ENCODE results near the gene OSBP2. TPM values are rescaled to one million over a fixed set of nuclear protein-coding genes. Genes with fewer than 3 reads are reported as not detected.
A peak's percentile ranks its signal among the peaks of the same experiment; 100 is the strongest.

The OSBP2 gene
- total RNA-seq, 2 experiments from 2014 or later, result 1.2 to 1.6 TPM

DNA sequence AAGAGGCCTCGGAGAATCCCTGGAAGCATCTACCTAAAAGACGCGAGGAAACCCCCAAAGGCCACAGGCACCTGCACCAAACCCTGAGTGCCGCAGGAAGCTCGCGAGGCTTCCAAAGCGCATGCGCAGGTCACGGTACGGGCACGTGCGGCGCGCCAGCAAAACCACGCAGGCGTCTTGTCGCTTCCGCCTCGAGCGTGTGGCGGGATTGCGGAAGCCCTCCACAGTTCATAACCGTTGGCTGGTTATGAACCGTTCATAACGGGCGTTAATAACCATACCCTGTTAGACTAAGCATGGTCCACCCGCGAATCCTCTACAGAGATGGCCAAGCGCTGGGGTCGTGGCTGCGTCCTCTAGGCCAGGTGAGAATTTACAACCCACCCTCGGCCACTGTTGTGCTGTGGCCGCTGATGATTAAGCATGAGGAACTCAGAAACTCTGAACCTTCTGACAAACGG lies 227.5 kb downstream of the OSBP2 start:
- Histone ChIP-seq H3K9me3 (ENCODE audit: control insufficient read depth in 1 of 2, insufficient read depth in 1 of 2, low read length in 2 of 2) (no peaks in the 10 kb centered on the region), H3K36me3 (ENCODE audit: insufficient read depth, low read length) (peaks cover 27% of the 10 kb centered on the region), H3K27ac (ENCODE audit: low read depth in 1 of 2, low read length in 2 of 2) (peak overlapping the region; percentile 32 to 41), H3K4me3 (ENCODE audit: low read length) (peak overlapping the region; percentile 55), H3K27me3 (ENCODE audit: control insufficient read depth in 1 of 2, insufficient read depth in 2 of 2, low read length in 2 of 2) (no peaks in the 10 kb centered on the region), H3K4me1 (ENCODE audit: insufficient read depth, low read length) (peaks cover 23% of the 10 kb centered on the region)
- DNase-seq (peak; percentile 55 to 94 (median 78)), ATAC-seq (ENCODE audit: poor library complexity) (peak; percentile 76)
- POLR2A ChIA-PET, result interaction anchor here (0.5 to 4.3 kb wide), 11 partner anchors 10 to 368 kb away, joined by 3 to 33 read pairs (median 6); partner anchors contain the start of genes MORC2, RNF185, SELENOM and SLC35E4
- intact Hi-C loops (cut with DNase I, micrococcal nuclease), result loop anchor here (2.0 to 5.0 kb wide), 3 partner anchors 47 to 530 kb away; partner anchors contain the start of genes MORC2 (in 1 of the 2) and TUG1 (in 1 of the 2)
- H3K27me3 Mint-ChIP-seq, result no peaks in the 10 kb centered on the region
- CTCF ChIA-PET, result interaction anchor here (1.2 kb wide), 2 partner anchors 19 to 289 kb away, joined by 4 to 6 read pairs; no protein-coding TSS in a partner anchor
- peak overlapping the region; percentile 76 for H3K4me3 Mint-ChIP-seq
- H3K4me1 Mint-ChIP-seq (ENCODE audit: low read depth), result peaks cover 22% of the 10 kb centered on the region
- TF ChIP-seq, protein P1, sequence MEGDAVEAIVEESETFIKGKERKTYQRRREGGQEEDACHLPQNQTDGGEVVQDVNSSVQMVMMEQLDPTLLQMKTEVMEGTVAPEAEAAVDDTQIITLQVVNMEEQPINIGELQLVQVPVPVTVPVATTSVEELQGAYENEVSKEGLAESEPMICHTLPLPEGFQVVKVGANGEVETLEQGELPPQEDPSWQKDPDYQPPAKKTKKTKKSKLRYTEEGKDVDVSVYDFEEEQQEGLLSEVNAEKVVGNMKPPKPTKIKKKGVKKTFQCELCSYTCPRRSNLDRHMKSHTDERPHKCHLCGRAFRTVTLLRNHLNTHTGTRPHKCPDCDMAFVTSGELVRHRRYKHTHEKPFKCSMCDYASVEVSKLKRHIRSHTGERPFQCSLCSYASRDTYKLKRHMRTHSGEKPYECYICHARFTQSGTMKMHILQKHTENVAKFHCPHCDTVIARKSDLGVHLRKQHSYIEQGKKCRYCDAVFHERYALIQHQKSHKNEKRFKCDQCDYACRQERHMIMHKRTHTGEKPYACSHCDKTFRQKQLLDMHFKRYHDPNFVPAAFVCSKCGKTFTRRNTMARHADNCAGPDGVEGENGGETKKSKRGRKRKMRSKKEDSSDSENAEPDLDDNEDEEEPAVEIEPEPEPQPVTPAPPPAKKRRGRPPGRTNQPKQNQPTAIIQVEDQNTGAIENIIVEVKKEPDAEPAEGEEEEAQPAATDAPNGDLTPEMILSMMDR (IDR thresholded peaks at IDR 0.05), result no peak
- peaks cover 44% of the 10 kb centered on the region for H3K36me3 Mint-ChIP-seq (ENCODE audit: low read depth)
- H3K9me3 Mint-ChIP-seq, result no peaks in the 10 kb centered on the region
- peak overlapping the region; percentile 84 for H3K27ac Mint-ChIP-seq

DNA sequence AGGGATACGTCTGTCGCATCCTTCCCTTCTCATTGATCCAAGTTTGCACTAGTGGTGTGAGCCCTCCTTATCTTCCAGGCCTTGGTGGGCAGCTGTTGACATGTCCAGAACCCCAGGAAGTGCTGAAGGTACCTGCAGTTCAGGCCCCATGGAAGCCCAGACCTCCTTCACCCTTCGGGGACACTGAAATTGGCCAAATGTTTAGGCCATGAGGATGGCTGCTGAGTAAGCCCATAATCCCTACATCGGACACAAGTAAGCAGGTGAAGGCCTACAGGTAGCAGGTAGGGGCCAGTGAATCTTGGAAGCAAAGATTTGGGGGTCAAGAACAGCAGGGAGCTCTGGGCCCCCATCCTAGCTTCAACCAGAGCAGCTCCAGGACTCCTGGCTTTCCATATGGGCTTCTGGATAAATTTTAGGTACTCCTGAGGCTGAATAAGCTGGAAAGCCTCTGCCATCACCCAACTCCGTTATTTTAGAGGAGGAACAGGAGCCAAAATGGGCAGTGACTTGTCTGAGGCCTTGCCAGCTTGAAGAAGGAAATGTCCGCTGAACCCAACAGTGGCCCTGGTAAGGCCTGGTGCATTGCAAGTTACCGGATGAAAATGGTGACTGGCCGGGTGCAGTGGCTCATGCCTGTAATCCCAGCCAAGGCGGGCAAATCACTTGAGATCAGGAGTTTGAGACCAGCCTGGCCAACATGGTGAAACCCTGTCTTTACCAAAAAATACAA lies 228.7 kb downstream of the OSBP2 start:
- TF ChIP-seq, protein P1 (IDR thresholded peaks at IDR 0.05), result no peak
- H3K9me3 ChIP-seq (ENCODE audit: control insufficient read depth in 1 of 2, insufficient read depth in 1 of 2, low read length in 2 of 2), result no peaks in the 10 kb centered on the region
- intact Hi-C loops (cut with DNase I, micrococcal nuclease), result loop anchor here (2.0 to 5.0 kb wide), 3 partner anchors 45 to 531 kb away; partner anchors contain the start of genes MORC2 (in 1 of the 2) and TUG1 (in 1 of the 2)
- Mint-ChIP-seq H3K27me3 (no peaks in the 10 kb centered on the region), H3K9me3 (no peaks in the 10 kb centered on the region), H3K4me3 (no peak overlapping the region), H3K36me3 (ENCODE audit: low read depth) (peaks cover 53% of the 10 kb centered on the region), H3K27ac (no peak overlapping the region), H3K4me1 (ENCODE audit: low read depth) (peaks cover 22% of the 10 kb centered on the region)
- DNase-seq (peak in 1 of 14 experiments; percentile 14), ATAC-seq (ENCODE audit: poor library complexity) (no peak)
- H3K36me3 ChIP-seq (ENCODE audit: insufficient read depth, low read length), result peaks cover 39% of the 10 kb centered on the region
- CTCF ChIA-PET, result no interaction called here
- no peak overlapping the region for H3K4me3 ChIP-seq (ENCODE audit: low read length)
- POLR2A ChIA-PET, result interaction anchor here (1.4 to 4.3 kb wide), 3 partner anchors 17 to 367 kb away, joined by 3 to 33 read pairs (median 6); no protein-coding TSS in a partner anchor
- H3K4me1 ChIP-seq (ENCODE audit: insufficient read depth, low read length), result peaks cover 23% of the 10 kb centered on the region
- no peaks in the 10 kb centered on the region for H3K27me3 ChIP-seq (ENCODE audit: control insufficient read depth in 1 of 2, insufficient read depth in 2 of 2, low read length in 2 of 2)
- no peak overlapping the region for H3K27ac ChIP-seq (ENCODE audit: low read depth in 1 of 2, low read length in 2 of 2)

DNA sequence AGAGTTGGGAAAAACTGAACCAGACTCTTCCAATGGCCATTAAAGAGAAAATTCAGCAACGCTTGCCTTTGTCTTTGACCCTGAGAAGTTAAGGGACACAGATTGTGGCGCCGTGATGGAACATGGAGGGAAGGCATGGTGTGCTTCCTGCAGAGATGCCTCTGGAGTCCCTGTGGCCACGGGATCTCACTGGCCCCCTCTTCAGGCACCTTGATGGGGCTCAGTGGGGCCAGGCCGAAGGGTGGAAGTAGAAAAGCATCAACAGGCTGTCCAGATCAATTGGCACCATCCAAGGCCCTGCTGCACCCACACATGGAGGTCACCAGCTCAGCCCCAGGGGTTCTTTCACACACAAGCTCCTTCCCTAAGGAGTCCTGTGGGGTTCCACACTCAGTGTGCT lies 231.0 kb downstream of the OSBP2 start:
- ChIA-PET POLR2A (interaction anchor here (1.2 kb wide), 1 partner anchor 290 kb away, joined by 3 read pairs; the partner anchor contains the start of gene SLC35E4), CTCF (interaction anchor here (1.0 kb wide), 1 partner anchor 160 kb away, joined by 3 read pairs; no protein-coding TSS in a partner anchor)
- no peak for ATAC-seq (ENCODE audit: poor library complexity)
- H3K9me3 Mint-ChIP-seq, result no peaks in the 10 kb centered on the region
- no peaks in the 10 kb centered on the region for H3K9me3 ChIP-seq (ENCODE audit: control insufficient read depth in 1 of 2, insufficient read depth in 1 of 2, low read length in 2 of 2)
- H3K36me3 ChIP-seq (ENCODE audit: insufficient read depth, low read length), result peaks cover 60% of the 10 kb centered on the region
- H3K4me3 Mint-ChIP-seq, result no peak overlapping the region
- TF ChIP-seq, protein P1 (IDR thresholded peaks at IDR 0.05), result no peak
- H3K4me1 ChIP-seq (ENCODE audit: insufficient read depth, low read length), result peaks cover 19% of the 10 kb centered on the region
- H3K27me3 ChIP-seq (ENCODE audit: control insufficient read depth in 1 of 2, insufficient read depth in 2 of 2, low read length in 2 of 2), result no peaks in the 10 kb centered on the region
- H3K4me1 Mint-ChIP-seq (ENCODE audit: low read depth), result peaks cover 20% of the 10 kb centered on the region
- H3K4me3 ChIP-seq (ENCODE audit: low read length), result no peak overlapping the region
- H3K27me3 Mint-ChIP-seq, result no peaks in the 10 kb centered on the region
- H3K27ac ChIP-seq (ENCODE audit: low read depth in 1 of 2, low read length in 2 of 2), result no peak overlapping the region
- peaks cover 73% of the 10 kb centered on the region for H3K36me3 Mint-ChIP-seq (ENCODE audit: low read depth)
- H3K27ac Mint-ChIP-seq, result no peak overlapping the region
- intact Hi-C loops (cut with DNase I, micrococcal nuclease), result no loop called here
- peak in 1 of 14 experiments; percentile 6 for DNase-seq
